NB4 (cell line): ENCODE data around the gene BLCAP.

Experiments
- POLR2A ChIP-seq: IDR thresholded peaks from 2 replicates; pipeline ENCODE4 v1.6.1; 2011; ENCODE audit warnings: mild to moderate bottlenecking; ENCODE audit not compliant: insufficient read length; ENCODE audit errors: extremely low read depth
- TF ChIP-seq, protein P1 (sequence below): IDR thresholded peaks from one replicate; pipeline ENCODE4 v1.5.1; 2012; ENCODE audit warnings: low read depth, low read length
- TF ChIP-seq, protein P2 (sequence below): IDR thresholded peaks from 2 replicates; pipeline ENCODE4 v1.6.1; 2011; ENCODE audit warnings: low read depth, low read length

DNA sequence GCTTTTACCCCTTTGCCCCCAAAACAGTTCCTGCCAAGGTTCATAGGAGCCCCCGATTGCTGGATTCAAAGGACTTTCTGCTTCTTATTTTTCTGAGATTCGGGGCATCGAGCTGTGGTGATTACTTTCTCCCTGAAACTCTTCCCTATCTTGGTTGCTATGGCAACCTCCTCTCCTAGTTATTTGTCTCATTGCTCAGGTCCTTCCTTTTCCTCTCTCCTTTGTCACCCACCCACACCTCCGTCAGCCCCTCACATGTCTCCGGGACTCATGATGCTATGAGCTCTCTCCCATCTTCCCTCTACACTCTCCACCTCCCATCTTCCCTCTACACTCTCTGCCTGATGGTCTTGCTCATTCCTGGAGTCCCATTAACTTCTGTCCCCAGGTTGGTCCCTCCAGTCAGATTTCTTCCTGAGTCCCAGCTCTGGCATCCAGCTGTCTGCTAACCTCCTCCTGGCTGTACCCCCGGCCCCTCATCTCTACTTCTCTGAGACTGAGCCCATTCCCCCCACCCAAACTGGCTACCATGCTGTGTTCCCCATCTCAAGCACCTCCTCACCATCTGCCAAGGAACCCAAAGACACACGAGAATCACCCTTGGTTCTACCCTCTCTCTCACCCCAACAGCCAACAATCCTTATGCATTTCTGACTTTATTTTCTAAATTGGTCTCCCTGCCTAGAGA, 36.9 kb downstream of the BLCAP start:
- TF ChIP-seq, protein P1, sequence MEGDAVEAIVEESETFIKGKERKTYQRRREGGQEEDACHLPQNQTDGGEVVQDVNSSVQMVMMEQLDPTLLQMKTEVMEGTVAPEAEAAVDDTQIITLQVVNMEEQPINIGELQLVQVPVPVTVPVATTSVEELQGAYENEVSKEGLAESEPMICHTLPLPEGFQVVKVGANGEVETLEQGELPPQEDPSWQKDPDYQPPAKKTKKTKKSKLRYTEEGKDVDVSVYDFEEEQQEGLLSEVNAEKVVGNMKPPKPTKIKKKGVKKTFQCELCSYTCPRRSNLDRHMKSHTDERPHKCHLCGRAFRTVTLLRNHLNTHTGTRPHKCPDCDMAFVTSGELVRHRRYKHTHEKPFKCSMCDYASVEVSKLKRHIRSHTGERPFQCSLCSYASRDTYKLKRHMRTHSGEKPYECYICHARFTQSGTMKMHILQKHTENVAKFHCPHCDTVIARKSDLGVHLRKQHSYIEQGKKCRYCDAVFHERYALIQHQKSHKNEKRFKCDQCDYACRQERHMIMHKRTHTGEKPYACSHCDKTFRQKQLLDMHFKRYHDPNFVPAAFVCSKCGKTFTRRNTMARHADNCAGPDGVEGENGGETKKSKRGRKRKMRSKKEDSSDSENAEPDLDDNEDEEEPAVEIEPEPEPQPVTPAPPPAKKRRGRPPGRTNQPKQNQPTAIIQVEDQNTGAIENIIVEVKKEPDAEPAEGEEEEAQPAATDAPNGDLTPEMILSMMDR = no peak
- TF ChIP-seq, protein P2, sequence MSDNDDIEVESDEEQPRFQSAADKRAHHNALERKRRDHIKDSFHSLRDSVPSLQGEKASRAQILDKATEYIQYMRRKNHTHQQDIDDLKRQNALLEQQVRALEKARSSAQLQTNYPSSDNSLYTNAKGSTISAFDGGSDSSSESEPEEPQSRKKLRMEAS = no peak
- no peak for TF ChIP-seq POLR2A
